H1 (cell line): Measurements from ENCODE around the gene CACNA1B. TPM values are rescaled to one million over a fixed set of nuclear protein-coding genes. Genes with fewer than 3 reads are reported as not detected.

Experiments
- CTCF ChIA-PET: fragments of 300-600 bp; sonication (Branson Sonifier 250); formaldehyde crosslinking; loops from one replicate; lab custom pipeline; 2021; ENCODE audit not compliant: partially characterized antibody; lab: Charles Lee
- POLR2A ChIA-PET: fragments of 300-600 bp; sonication (Branson Sonifier 250); formaldehyde crosslinking; loops from one replicate; lab custom pipeline; 2021; ENCODE audit warnings: inconsistent platforms; ENCODE audit not compliant: partially characterized antibody; lab: Charles Lee
- DNase-seq, 2 experiments: peaks; one replicate each; pipeline versions ENCODE4 v3.0.0 to v3.0.0-alpha.2; 2010 to 2022; ENCODE audit warnings: low spot score in 2 of 2, low read depth in 1 of 2, mixed read lengths in 1 of 2
- FAIRE-seq: peaks from 2 replicates; lab custom pipeline; 2011; peaks lifted over from hg19 to GRCh38; lab: Jason Lieb, UNC
- H2AFZ ChIP-seq: 2 replicates; pipeline ENCODE4 v1.8.1; 2012; ENCODE audit warnings: low read length, inconsistent platforms
- H2AK5ac ChIP-seq: 2 replicates; pipeline ENCODE4 v1.6.1; 2013; ENCODE audit warnings: low read depth, low read length
- H2BK120ac ChIP-seq: replicated peaks from 2 replicates; pipeline ENCODE3; 2013; ENCODE audit warnings: low read depth, low read length, inconsistent platforms
- H2BK12ac ChIP-seq: 2 replicates; pipeline ENCODE4 v1.6.1; 2013; ENCODE audit warnings: low read depth, low read length
- H2BK15ac ChIP-seq: 2 replicates; pipeline ENCODE4 v1.6.1; 2013; ENCODE audit warnings: low read length
- H2BK20ac ChIP-seq: 2 replicates; pipeline ENCODE4 v1.6.1; 2013; ENCODE audit warnings: low read length
- H2BK5ac ChIP-seq: 2 replicates; pipeline ENCODE4 v1.6.1; 2013; ENCODE audit warnings: low read depth, low read length
- H3K14ac ChIP-seq: 2 replicates; pipeline ENCODE4 v1.6.1; 2013; ENCODE audit warnings: inconsistent platforms; ENCODE audit not compliant: insufficient read length
- H3K18ac ChIP-seq: 2 replicates; pipeline ENCODE4 v1.6.1; 2013; ENCODE audit warnings: low read length; ENCODE audit errors: extremely low read depth
- H3K23ac ChIP-seq: 2 replicates; pipeline ENCODE4 v1.6.1; 2013; ENCODE audit warnings: inconsistent platforms; ENCODE audit not compliant: insufficient read length
- H3K23me2 ChIP-seq: 2 replicates; pipeline ENCODE4 v1.6.1; 2013; ENCODE audit warnings: low read depth, low read length
- H3K27ac ChIP-seq: 2 replicates; pipeline ENCODE4 v1.6.1; 2011; ENCODE audit warnings: low read depth, low read length, inconsistent platforms
- H3K27me3 ChIP-seq, 4 experiments: replicated peaks in 1 of 4; 1 replicate in 1 of 4; 2 replicates in 3 of 4; pipeline versions ENCODE4 v1.6.1 to v1.8.1; 2011 to 2013; ENCODE audit warnings: low read length in 3 of 4, mild to moderate bottlenecking in 3 of 4, inconsistent platforms in 2 of 4, mixed read lengths in 2 of 4, moderate library complexity in 1 of 4; ENCODE audit not compliant: control insufficient read depth in 3 of 4, insufficient read depth in 3 of 4; ENCODE audit errors: extremely low read depth in 1 of 4
- H3K36me3 ChIP-seq, 4 experiments: 2 replicates each; pipeline versions ENCODE4 v1.6.1 to v1.8.1; 2011 to 2013; ENCODE audit warnings: mild to moderate bottlenecking in 4 of 4, low read length in 3 of 4, moderate library complexity in 2 of 4, control low read depth in 1 of 4, inconsistent platforms in 1 of 4; ENCODE audit not compliant: insufficient read depth in 4 of 4, control insufficient read depth in 2 of 4
- H3K4ac ChIP-seq: replicated peaks from 2 replicates; pipeline ENCODE3; 2013; ENCODE audit warnings: low read length, low read depth, mixed read lengths, inconsistent platforms; ENCODE audit not compliant: insufficient read length
- H3K4me1 ChIP-seq, 4 experiments: replicated peaks in 1 of 4; 1 replicate in 1 of 4; 2 replicates in 3 of 4; pipeline versions ENCODE4 v1.6.1 to v1.8.1; 2011 to 2013; ENCODE audit warnings: low read length in 3 of 4, inconsistent platforms in 2 of 4, mixed read lengths in 1 of 4; ENCODE audit not compliant: insufficient read depth in 4 of 4, control insufficient read depth in 3 of 4
- H3K4me2 ChIP-seq, 2 experiments: 2 replicates each; pipeline versions ENCODE4 v1.6.1 to v1.8.1; 2011 to 2013; ENCODE audit warnings: low read depth in 2 of 2, low read length in 2 of 2, control low read depth in 1 of 2, inconsistent platforms in 1 of 2, mild to moderate bottlenecking in 1 of 2; ENCODE audit not compliant: insufficient read depth in 1 of 2
- H3K4me3 ChIP-seq, 4 experiments: fragments of 200-600, 300-600 bp in 1 of 4; sonication (generic), shearing (Covaris generic), sonication (Bioruptor Twin) in 1 of 4; 2 replicates each; pipeline versions ENCODE4 v1.5.1 to v1.8.1; 2011 to 2016; ENCODE audit warnings: low read length in 4 of 4, low read depth in 3 of 4, control low read depth in 2 of 4, inconsistent platforms in 2 of 4, mild to moderate bottlenecking in 2 of 4, mixed read lengths in 1 of 4, moderate library complexity in 1 of 4; ENCODE audit not compliant: insufficient read depth in 2 of 4; ENCODE audit errors: extremely low read depth in 1 of 4
- H3K56ac ChIP-seq: replicated peaks from 2 replicates; pipeline ENCODE3; 2013; ENCODE audit warnings: low read depth, mild to moderate bottlenecking, mixed read lengths, low read length, inconsistent platforms; ENCODE audit not compliant: insufficient read length
- H3K79me1 ChIP-seq: 2 replicates; pipeline ENCODE4 v1.6.1; 2013; ENCODE audit warnings: low read depth, low read length, control low read depth
- H3K79me2 ChIP-seq, 2 experiments: 2 replicates each; pipeline versions ENCODE4 v1.6.1 to v1.8.1; 2012 to 2013; ENCODE audit warnings: low read length in 2 of 2, mild to moderate bottlenecking in 2 of 2, inconsistent platforms in 1 of 2; ENCODE audit not compliant: insufficient read depth in 2 of 2, control insufficient read depth in 1 of 2
- H3K9ac ChIP-seq, 4 experiments: replicated peaks in 1 of 4; 1 replicate in 1 of 4; 2 replicates in 3 of 4; pipeline versions ENCODE4 v1.6.1 to v1.8.1; 2011 to 2013; ENCODE audit warnings: low read depth in 3 of 4, low read length in 3 of 4, control low read depth in 2 of 4, mild to moderate bottlenecking in 2 of 4, moderate library complexity in 2 of 4, inconsistent platforms in 1 of 4; ENCODE audit errors: extremely low read depth in 1 of 4
- H3K9me3 ChIP-seq, 2 experiments: 2 replicates each; pipeline versions ENCODE4 v1.6.1 to v1.8.1; 2012 to 2013; ENCODE audit warnings: mild to moderate bottlenecking in 2 of 2, moderate library complexity in 2 of 2, control low read depth in 1 of 2, inconsistent platforms in 1 of 2, low read depth in 1 of 2, low read length in 1 of 2, mixed read lengths in 1 of 2; ENCODE audit not compliant: insufficient read depth in 2 of 2
- H4K20me1 ChIP-seq, 2 experiments: replicated peaks in 1 of 2; 2 replicates each; pipeline versions ENCODE3 to v1.8.1; 2011 to 2013; ENCODE audit warnings: inconsistent platforms in 2 of 2, low read length in 2 of 2, mild to moderate bottlenecking in 1 of 2; ENCODE audit not compliant: insufficient read depth in 2 of 2, control insufficient read depth in 1 of 2
- H4K5ac ChIP-seq: 2 replicates; pipeline ENCODE4 v1.6.1; 2013; ENCODE audit warnings: low read length, low read depth, mixed read lengths, inconsistent platforms; ENCODE audit not compliant: insufficient read length
- H4K8ac ChIP-seq: 2 replicates; pipeline ENCODE4 v1.8.0; 2013; ENCODE audit warnings: mild to moderate bottlenecking, moderate library complexity, low read length, inconsistent platforms; ENCODE audit not compliant: insufficient read depth; ENCODE audit errors: extremely low read depth
- H4K91ac ChIP-seq: replicated peaks from 2 replicates; pipeline ENCODE3; 2013; ENCODE audit warnings: low read length, mixed read lengths, inconsistent platforms; ENCODE audit not compliant: insufficient read length
- ATF2 ChIP-seq: IDR thresholded peaks from 2 replicates; pipeline ENCODE4 v1.6.1; 2012; ENCODE audit warnings: low read length, inconsistent platforms
- BCL11A ChIP-seq, 2 experiments: IDR thresholded peaks; one replicate each; pipeline ENCODE4 v1.6.1; 2011; ENCODE audit warnings: low read depth in 2 of 2, low read length in 2 of 2, mild to moderate bottlenecking in 2 of 2
- CREB1 ChIP-seq: IDR thresholded peaks from 2 replicates; pipeline ENCODE4 v1.6.1; 2012; ENCODE audit warnings: inconsistent platforms
- EP300 ChIP-seq, 2 experiments: IDR thresholded peaks; 1 replicate in 1 of 2; 2 replicates in 1 of 2; pipeline ENCODE4 v1.6.1; 2011 to 2012; ENCODE audit warnings: low read depth in 2 of 2, low read length in 2 of 2, mild to moderate bottlenecking in 2 of 2, borderline replicate concordance in 1 of 2, inconsistent platforms in 1 of 2, moderate library complexity in 1 of 2
- EZH2 ChIP-seq: fragments of 200-600 bp; sonication (generic); IDR thresholded peaks from 2 replicates; pipeline ENCODE4 v1.7.1; 2012; ENCODE audit warnings: low read depth, mild to moderate bottlenecking, moderate library complexity, low read length, inconsistent platforms; ENCODE audit not compliant: severe bottlenecking
- JUND ChIP-seq: IDR thresholded peaks from 2 replicates; pipeline ENCODE4 v1.6.1; 2011; ENCODE audit warnings: mild to moderate bottlenecking, improper control_type of control experiment, low read length
- NANOG ChIP-seq: IDR thresholded peaks from 2 replicates; pipeline ENCODE4 v1.6.1; 2011; ENCODE audit warnings: low read length, low read depth, mild to moderate bottlenecking, inconsistent platforms; ENCODE audit not compliant: insufficient read depth, poor library complexity, severe bottlenecking
- NRF1 ChIP-seq: IDR thresholded peaks from 2 replicates; pipeline ENCODE4 v1.6.1; 2011; ENCODE audit warnings: mild to moderate bottlenecking, low read depth, low read length, improper control_type of control experiment
- POLR2AphosphoS5 ChIP-seq: IDR thresholded peaks from 2 replicates; pipeline ENCODE4 v1.6.1; 2011; ENCODE audit warnings: low read depth, low read length
- POU5F1 ChIP-seq: IDR thresholded peaks from 2 replicates; pipeline ENCODE4 v1.6.1; 2011; ENCODE audit warnings: low read depth, mild to moderate bottlenecking, low read length, moderate library complexity
- RXRA ChIP-seq: IDR thresholded peaks from 2 replicates; pipeline ENCODE4 v1.6.1; 2011; ENCODE audit warnings: low read depth, mild to moderate bottlenecking, low read length, moderate library complexity; ENCODE audit not compliant: insufficient read depth
- YY1 ChIP-seq: IDR thresholded peaks from 2 replicates; pipeline ENCODE4 v1.6.1; 2011; ENCODE audit warnings: low read depth, mild to moderate bottlenecking, low read length
- WGBS, 2 experiments: shearing (Covaris generic) in 1 of 2; methylation state at CpG; one replicate each; pipeline versions ENCODE4 v1.1.6 to v1.1.7; 2013 to 2015; ENCODE audit warnings: low lambda C conversion rate in 2 of 2, mixed read lengths in 2 of 2, inconsistent platforms in 1 of 2, low coverage in 1 of 2, missing lambda C conversion rate in 1 of 2; ENCODE audit not compliant: insufficient replicate concordance in 2 of 2, insufficient coverage in 1 of 2, insufficient read length in 1 of 2; ENCODE audit errors: extremely low coverage in 1 of 2, missing lambda C conversion rate in 1 of 2; 5-methylcytosine and 5-hydroxymethylcytosine counted together
- polyA plus RNA-seq, 7 experiments: library from polyadenylated mRNA; depleted of rRNA in 3 of 7; stranded (reverse) in 5 of 7; unstranded in 2 of 7; fragments of >200 nt in 5 of 7; fragments of 200-250 nt in 2 of 7; gene quantifications; 1 replicate in 5 of 7; 2 replicates in 1 of 7; 4 replicates in 1 of 7; pipeline versions ENCODE4 v1.2.1 to v1.2.3, GENCODE V29; 2011 to 2013; ENCODE audit warnings: missing spikeins in 2 of 7, mixed read lengths in 2 of 7
- total RNA-seq: library from RNA; stranded (reverse); fragmentation: NEBNext Ultra II Directional; extraction: Animal tissue kit (Norgen Biotek cat#: 25700); gene quantifications from 2 replicates; pipeline ENCODE4 v1.2.1, GENCODE V29; 2021

CACNA1B gene
- total and polyA plus RNA-seq, 2 of the 8 experiments (the other 6 are each of a cell fraction or from before 2014, with no cell fraction given): 1.5 to 5.7 TPM

DNA sequence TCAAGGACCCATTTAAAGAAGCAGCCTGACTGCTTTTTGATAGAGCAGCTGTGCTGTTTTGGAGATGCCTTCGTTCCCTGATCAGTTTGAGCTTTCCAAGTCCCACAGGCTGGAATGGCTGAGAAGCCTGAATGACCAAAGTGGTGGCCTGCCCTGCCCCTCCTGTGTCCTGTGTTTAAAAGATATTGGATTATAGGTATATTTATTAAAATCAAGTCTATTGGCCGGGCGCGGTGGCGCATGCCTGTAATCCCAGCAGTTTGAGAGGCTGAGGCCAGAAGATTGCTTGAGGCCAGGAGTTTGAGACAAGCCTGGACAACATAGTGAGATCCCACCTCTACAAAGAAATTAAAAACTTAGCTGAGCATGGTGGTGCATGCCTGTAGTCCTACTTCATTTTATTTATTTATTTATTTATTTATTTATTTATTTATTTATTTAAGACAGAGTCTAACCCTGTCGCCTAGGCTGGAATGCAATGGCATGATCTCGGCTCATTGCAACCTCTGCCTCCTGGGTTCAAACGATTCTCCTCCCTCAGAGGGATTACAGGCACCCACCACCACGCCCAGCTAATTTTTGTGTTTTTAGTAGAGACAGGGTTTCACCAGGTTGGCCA lies 87.7 kb downstream of the CACNA1B start:
- DNase-seq (no peak), FAIRE-seq (no peak)
- Histone ChIP-seq H3K27me3 (no peaks in the 10 kb centered on the region), H3K4me1 (peaks cover 0 to 2% (median 0%) of the 10 kb centered on the region in 4 experiments; a peak in 1 of 7 replicates), H3K23me2 (no peaks in the 10 kb centered on the region), H4K91ac (no peak overlapping the region), H2BK5ac (no peak overlapping the region), H3K79me2 (no peaks in the 10 kb centered on the region), H3K14ac (no peak overlapping the region), H3K9me3 (peaks cover 20 to 41% of the 10 kb centered on the region in 2 experiments), H2BK120ac (no peak overlapping the region), H3K56ac (no peak overlapping the region), H3K4me3 (no peak overlapping the region), H3K18ac (no peak overlapping the region), H4K5ac (no peak overlapping the region), H2BK20ac (no peak overlapping the region), H4K20me1 (peaks cover 0 to 5% of the 10 kb centered on the region in 2 experiments), H3K27ac (no peak overlapping the region), H3K4me2 (no peak overlapping the region), H2AK5ac (no peak overlapping the region), H3K4ac (no peak overlapping the region), H2BK12ac (no peak overlapping the region), H2BK15ac (no peak overlapping the region), H3K9ac (no peak overlapping the region), H3K36me3 (no peaks in the 10 kb centered on the region), H3K79me1 (no peaks in the 10 kb centered on the region), H3K23ac (no peak overlapping the region), H4K8ac (no peak overlapping the region), H2AFZ (no peak overlapping the region)
- CTCF ChIA-PET: no interaction called here
- POLR2A ChIA-PET: no interaction called here
- 94% methylated on average over 9 of the region's 9 CpGs; no CpG with 5 or more reads in 1 of the 2 experiments for WGBS, 2 experiments
- no peak for TF ChIP-seq ATF2
- TF ChIP-seq JUND: no peak
- no peak for TF ChIP-seq NANOG
- TF ChIP-seq NRF1: no peak
- no peak for TF ChIP-seq CREB1
- TF ChIP-seq BCL11A (IDR thresholded peaks at IDR 0.05; ENCODE audit: low read depth in 2 of 2, low read length in 2 of 2): no peak
- no peak for TF ChIP-seq EP300 (IDR thresholded peaks at IDR 0.05; ENCODE audit: borderline replicate concordance in 1 of 2, low read depth in 2 of 2, low read length in 2 of 2)
- TF ChIP-seq RXRA: no peak
- no peak for TF ChIP-seq YY1
- no peak for TF ChIP-seq EZH2
- TF ChIP-seq POLR2AphosphoS5: no peak
- no peak for TF ChIP-seq POU5F1
